GM12873 (cell line): ENCODE data around the gene DOCK1.

Source experiments
- TF ChIP-seq, protein P1 (sequence below): IDR thresholded peaks from 2 replicates; pipeline ENCODE4 v1.5.1; 2012; ENCODE audit warnings: low read depth, mild to moderate bottlenecking, moderate library complexity, low read length, control low read depth; ENCODE audit not compliant: insufficient read depth; ENCODE audit errors: missing control alignments

Gene DOCK1

DNA sequence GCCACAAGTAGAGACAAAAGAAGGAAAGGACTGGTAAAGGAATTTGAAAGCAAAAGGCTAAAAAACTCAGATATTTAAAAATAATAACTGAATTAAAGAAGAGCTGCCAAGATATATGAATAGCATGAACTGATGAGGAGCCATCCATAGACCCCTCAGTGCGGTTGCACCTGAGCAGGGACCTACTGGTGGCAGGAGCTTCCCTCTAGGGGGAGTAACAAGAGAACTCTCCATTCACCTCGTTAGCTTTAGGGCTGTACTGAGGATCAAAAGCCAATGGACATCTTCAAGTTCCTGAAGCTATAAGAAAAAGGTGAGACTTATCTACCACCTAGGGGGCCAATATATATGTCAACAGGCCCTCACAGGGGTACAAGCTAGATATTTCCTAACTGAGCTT is 27.8 kb upstream of the DOCK1 start:
- TF ChIP-seq, protein P1, sequence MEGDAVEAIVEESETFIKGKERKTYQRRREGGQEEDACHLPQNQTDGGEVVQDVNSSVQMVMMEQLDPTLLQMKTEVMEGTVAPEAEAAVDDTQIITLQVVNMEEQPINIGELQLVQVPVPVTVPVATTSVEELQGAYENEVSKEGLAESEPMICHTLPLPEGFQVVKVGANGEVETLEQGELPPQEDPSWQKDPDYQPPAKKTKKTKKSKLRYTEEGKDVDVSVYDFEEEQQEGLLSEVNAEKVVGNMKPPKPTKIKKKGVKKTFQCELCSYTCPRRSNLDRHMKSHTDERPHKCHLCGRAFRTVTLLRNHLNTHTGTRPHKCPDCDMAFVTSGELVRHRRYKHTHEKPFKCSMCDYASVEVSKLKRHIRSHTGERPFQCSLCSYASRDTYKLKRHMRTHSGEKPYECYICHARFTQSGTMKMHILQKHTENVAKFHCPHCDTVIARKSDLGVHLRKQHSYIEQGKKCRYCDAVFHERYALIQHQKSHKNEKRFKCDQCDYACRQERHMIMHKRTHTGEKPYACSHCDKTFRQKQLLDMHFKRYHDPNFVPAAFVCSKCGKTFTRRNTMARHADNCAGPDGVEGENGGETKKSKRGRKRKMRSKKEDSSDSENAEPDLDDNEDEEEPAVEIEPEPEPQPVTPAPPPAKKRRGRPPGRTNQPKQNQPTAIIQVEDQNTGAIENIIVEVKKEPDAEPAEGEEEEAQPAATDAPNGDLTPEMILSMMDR = no peak

DNA sequence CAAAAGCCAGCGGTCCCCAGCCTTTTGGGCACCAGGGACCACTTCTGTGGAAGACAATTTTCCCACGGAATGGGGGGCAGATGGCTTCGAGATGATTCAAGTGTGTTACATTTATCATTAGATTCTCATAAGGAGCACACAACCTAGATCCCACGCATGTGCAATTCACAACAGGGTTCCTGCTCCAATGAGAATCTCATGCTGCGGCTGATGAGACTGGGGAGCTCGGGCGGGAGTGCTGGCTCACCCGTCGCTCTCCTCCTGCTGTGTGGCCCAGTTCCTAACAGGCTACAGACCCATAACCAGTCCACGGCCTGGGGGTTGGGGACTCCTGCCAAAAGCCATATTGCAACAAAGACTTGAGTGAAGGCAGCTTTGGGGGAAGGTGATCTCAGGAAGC is 26.6 kb upstream of the DOCK1 start:
- TF ChIP-seq, protein P1 = no peak

DNA sequence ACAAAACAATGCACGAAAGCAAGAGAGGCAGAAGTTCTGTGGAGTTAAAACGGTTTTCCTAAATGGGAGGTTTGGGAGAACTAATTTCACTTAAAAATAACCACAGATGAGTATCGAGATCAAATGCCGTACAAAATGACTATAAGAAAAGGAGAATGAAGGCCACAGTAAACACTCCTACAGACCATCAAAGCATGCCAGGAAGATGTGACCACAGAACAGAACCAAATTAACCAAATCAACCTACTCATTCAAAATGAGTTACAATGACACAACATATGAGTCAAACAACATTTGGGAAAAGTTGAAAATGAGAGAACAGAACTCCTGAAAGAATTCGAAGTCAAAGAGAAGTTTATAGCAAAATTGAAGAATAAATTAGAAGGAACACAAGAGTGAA is 24.3 kb upstream of the DOCK1 start:
- TF ChIP-seq, protein P1 = no peak

DNA sequence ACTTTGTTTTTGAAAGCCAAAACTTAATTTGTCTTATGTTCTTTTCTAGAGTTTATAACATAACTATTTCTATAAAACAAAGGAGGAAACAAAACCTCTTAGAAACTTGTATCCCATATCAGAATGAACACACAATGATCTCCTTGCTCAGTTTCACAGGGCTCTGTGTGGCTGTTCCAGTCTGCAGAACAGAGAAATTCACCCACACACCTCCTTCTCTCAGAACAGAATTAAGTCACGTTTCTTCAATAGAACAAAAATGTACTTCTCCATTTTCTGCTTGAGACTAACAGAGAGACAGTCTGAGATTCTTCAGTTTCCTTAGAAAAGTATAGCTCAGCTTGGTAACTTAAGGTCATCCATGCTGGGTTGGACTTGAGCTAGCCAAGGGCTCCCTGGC is 15.8 kb upstream of the DOCK1 start:
- TF ChIP-seq, protein P1 = no peak

DNA sequence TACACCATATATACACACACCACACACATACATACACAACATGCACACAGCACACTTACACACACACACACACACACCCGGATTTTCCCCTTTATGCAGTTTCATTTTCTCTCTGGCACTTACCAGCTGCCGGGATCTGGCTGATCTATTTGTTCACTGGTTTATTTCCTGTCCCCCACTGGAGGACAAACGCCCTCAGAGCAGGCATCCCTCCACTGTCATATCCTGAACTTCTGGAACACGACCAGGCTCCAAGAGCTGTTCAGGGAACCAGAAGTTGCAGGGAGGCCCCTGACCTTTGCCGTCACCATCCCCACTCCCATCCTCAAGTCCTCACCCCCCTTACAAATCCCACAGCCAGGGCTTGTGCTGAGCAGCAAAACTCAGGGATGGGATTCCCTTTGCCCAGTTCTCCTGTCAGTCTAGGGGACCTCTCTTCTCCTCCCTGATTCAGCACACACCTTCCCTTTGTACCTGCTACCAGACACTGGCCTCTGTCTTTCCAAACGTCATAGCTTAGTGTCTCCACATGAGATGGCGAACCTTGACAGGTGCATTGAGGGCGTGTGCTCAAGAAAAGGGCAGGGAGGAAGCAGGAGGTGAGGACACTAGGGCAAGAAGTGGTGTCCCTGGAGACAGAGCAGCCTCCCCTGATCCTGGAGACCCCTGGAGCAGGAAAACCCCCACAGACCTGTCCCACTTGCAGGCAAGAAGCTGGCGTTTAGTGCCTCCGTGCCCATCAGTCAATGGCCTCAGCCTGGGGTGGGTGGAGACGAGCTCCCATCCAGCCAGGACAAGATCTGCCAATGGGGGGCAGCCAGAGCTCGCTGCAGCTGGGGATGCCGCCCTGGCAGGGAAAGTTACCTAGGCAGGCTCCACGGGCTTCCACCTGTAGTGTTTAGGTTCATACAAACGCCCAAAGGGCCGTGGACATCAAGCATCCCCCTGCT is 12.7 kb upstream of the DOCK1 start:
- TF ChIP-seq, protein P1 = no peak

DNA sequence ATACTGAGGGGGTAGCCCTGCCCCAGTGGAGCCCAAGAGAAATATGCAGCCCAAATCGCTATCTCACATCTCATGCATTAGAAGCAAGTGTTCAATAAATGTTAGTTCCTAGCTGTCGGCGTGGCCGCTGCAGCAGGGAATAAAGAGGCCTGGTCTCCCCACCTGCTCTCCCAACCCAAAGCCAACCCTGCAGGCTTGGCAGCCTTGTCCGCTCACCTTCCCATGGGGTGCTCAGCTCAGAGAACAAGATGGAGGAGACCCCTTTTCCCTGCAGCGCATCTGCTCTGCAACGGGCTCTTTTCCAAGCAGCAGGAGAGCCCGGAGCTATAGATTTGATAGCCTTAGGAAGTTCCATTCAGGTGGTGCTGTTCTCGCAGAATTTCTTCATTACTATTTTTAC is 12.0 kb upstream of the DOCK1 start:
- TF ChIP-seq, protein P1 = no peak

DNA sequence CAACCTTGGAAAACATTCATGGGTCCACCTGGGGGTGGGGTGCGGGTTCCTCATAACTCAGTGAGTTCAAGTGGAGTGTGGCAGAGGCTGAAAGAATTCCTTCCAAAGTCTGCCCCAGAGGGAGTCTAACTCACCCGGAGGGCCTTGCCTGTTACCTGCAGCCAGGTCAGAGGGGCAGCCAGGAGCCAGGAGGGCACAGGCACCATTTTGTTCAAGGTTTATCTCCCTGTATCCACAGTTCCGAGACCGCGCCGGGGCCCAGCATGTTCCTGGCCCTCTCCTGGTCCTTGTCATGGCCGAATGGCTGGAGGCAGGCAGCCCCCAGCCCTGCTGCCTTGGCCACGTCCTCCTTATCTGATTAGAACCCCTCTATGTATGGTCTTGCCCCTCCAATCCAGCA is 11.4 kb upstream of the DOCK1 start:
- TF ChIP-seq, protein P1 = no peak
